ENCODE data around the gene FAM186B. TPM values are rescaled to one million over a fixed set of nuclear protein-coding genes. Genes with fewer than 3 reads are reported as not detected.
A peak's percentile ranks its signal among the peaks of the same experiment; 100 is the strongest.
"Not testable (repeated sequence)": the region's sequence is repeated elsewhere in the genome, so short reads cannot be mapped to it uniquely, and the experiment has no call there.

The FAM186B gene
- 0.13 TPM in 2 replicates for total RNA-seq

- DNase-seq (ENCODE audit: low read depth in 2 of 2) = not testable (repeated sequence)
These were observed at the start of gene FAM186B for GRCh38 chr12:49605539-49605938. TSS of gene FAM186B (minus strand) at chr12:49605639. CDS start at chr12:49605477, 162 bp downstream.

GRCh38 chr12:49654715-49655114 is 49.3 kb upstream of the FAM186B start:
- no peak for DNase-seq (ENCODE audit: low read depth in 2 of 2)

GRCh38 chr12:49652921-49653520 is 47.6 kb upstream of the FAM186B start:
- no peak for DNase-seq (ENCODE audit: low read depth in 2 of 2)

DNA sequence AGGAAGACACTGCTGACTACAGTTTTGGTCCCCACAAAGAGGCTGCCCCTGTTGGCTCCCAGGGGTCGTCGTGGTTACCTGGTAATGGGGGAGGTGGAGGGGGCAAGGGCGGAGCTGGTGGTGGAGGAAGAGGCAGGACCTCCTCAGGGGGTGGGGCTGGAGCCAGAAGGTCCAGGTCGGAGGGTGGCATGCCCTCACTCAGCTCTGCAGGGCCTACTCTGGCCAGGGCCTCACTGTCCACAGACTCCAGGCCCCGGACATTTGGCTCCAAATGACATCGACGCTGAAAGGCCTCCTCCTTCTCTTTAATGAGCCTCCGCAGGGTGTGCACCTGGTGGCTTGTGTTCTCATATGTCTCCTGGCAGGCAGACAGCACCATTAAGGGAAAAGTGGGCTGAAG is 46.4 kb upstream of the FAM186B start:
- DNase-seq (ENCODE audit: low read depth in 2 of 2) = no peak

DNA sequence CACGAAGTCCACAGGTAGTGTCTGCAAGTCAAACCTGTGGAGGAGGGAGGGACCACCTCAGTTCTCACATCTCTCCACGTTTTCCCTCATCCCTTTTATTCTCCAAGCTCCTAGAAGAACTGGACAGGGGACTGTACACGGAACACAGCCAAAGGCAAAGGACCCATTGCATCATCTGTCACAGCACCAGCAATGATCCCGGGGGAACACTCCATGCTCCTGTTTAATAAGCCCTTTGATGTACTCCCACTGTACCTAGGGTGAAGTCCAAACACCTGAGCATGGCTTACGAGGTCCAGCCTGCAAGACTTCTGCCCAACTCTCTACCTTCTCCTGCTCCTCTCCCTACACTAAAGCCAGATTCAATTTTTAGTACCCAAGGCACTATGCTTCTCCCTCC is 44.5 kb upstream of the FAM186B start:
- no peak for DNase-seq (ENCODE audit: low read depth in 2 of 2)

DNA sequence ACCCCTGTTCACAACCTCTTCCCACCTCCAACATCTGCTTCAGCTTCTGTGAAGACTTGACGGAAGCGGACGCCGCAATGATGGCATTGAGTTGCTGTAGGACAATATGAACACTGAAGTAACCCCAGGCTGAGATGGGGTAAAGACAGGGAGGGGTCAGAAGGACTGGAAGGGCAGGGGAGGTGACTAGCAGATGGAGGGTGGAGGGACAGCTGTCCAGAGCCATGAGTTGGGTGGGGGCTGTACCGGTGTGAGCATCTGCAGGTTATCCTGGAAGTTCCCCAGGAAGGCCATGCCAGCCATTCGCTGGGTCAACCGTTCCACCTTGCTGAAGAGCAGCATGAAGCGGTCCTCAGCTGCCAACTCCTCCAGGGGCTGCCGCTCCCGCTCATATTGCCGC is 44.0 kb upstream of the FAM186B start:
- no peak for DNase-seq (ENCODE audit: low read depth in 2 of 2)

GRCh38 chr12:49648712-49649003 is 43.2 kb upstream of the FAM186B start:
- DNase-seq (ENCODE audit: low read depth in 2 of 2) = no peak

DNA sequence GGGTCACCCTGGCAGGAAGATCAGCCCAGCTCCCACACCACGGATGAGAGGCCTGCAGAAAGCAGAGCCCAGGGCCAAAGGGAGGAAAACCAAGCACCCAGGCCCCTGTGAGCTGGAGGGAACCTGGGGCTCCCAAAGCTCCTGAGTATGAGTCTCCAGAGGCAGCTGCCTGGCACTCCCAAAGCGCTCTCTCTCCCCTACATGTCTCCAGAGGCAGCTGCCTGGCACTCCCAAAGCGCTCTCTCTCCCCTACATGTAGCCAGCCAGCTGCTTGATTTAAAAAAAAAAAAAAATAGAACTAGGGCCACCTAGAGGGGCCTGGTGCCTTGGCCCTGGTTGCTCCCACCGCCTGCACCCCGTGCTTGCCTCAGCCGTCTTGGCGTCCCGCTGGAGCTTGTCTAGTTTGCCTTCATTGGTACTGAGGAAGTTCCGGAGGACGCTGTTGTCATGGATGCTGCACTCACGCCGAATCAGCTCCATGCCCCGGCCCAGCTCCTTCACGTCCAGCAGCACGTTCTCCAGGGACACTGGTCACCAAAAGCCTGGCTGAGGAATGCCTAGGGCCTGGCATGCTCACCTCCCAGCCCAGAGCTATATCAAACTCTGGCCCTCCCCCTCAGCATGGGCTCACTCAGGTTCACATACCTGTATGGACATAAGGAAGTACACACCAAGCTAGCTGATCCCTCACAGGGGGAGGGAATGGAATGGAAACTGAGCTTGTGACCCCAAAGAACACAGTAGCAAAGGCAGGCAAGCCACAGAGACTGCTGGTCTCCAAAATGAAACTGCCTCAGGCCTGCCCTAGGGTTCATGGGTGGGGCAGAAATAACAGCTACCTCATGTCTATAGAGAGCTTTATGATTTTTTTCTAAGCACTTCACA is 42.6 kb upstream of the FAM186B start:
- no peak for DNase-seq (ENCODE audit: low read depth in 2 of 2)

DNA sequence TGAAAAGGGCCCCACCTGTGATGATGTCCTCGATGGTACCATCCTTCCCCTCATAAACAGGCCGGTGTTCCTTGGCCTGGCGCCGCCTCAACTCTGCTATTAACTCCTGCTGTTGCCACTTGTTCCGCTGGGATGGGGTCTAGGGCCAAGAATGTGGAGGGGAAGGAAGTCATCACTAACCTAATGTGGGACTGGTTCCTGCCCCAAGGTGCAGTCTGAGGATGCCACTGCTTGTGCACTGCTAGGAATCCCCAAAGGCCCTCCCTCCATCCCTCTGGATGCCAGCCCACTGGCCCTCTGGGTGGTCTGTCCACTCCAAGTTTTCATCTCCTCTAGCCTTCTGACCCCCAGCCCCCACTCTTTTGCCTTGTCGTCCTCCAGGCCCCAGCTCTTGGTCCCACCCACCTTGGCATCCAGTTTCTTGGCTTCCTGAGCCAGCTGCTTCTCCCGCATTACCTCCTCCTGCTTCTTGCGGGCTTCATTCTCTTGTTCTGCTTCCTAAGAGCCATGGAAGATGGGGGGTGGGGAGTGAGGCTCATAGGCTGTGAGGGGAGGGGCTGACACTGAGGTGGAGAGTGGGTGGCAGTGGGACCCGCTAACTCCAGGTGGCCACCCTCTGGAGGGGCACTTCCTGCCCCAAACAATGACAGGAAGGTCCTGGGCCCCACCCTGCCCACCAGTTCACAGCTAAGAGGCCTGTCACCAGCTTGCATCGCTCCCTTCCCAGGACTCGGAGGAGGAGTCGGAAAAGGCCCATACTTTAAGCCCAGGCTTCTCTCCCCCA is 41.6 kb upstream of the FAM186B start:
- DNase-seq (ENCODE audit: low read depth in 2 of 2) = peak in 1 of 2 donors; percentile 54

DNA sequence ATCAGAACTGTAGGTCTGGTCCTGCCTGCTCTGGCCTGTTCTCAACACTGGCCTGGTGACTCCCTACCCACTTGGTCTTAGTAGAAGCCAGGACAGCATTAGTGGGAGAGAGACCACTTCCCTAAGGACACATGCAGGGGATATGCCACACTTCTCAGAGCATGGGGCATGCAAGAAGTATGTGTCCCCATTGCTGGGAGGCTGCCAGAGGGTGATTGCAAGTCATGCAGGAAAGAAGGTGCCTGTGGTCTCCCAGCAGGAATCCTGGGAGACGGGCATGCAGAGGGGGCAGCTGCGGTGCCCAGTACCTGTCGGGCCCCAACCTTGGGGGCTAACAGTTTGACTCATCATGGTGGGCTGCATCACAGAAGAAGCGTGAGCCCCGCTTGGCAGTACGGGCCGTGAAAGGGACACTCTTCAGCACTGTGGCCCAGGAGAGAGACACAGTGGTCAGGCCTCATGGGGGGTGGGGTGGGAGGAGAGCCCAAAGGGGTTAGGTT is 40.9 kb upstream of the FAM186B start:
- no peak for DNase-seq (ENCODE audit: low read depth in 2 of 2)

DNA sequence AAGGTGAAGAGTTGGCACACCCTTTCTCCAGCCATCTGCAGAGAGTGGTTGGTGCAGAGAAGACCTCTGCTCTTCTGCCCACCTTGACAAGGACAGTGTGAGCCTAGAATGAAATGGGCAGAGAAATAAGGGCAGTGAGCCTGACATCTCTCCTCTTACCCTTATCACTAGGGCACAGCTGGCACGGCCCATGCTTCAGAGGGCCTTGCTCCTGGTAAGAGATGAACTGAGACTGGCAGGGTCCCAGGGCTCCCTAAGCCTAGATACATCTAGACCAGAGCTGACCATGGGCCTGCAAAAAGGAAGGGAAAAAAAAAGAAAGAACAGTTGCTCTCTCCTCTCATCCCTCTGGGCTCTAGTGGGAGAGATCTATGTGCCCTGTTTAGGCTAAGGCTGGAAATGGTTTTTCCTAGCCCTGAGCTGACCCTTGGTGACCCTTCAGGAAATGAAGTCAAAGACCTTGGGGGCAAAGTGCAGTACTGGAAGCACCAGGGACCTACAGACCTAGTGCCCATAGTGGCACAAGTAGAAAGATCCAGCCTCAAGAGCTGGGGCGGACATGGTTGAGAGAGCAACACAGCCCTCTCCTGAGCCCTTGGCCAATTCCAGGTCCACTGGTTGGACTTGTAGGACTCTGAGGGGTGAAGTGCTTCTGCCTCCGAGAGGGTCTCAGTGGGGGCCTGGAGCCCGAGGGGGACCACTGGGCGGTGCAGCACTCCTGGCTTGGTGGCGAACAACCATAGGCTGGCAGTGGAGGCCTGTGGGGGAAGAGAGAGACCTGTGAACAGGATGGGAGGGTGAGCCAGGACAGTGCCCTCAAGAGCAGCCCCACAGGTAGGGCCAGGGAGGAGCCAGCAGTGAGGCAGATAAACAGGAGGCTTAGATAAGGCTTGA is 40.0 kb upstream of the FAM186B start:
- DNase-seq (ENCODE audit: low read depth in 2 of 2) = no peak

DNA sequence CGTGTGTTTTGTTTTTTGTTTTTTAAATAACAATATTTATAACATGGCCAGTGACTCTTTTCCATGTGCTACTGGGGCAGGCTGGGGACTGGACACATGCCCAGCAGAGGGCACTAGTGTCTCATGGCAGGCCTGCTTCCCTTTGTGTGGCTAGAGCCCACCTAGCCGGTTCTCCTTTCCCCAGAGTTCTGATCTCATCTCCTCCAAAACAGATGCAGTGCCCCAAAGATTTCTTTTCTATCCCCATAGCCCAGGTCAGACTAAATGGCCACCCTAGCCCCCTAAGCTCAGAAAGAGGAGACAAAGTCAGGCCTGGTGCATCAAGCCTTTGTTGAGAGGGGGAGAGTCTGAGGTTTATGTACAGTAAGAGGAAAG is 39.2 kb upstream of the FAM186B start:
- peak; percentile 68 to 84 for DNase-seq (ENCODE audit: low read depth in 2 of 2)

- DNase-seq (ENCODE audit: low read depth in 2 of 2) = no peak
These were observed 38.7 kb upstream of the FAM186B start for GRCh38 chr12:49643961-49644619.

DNA sequence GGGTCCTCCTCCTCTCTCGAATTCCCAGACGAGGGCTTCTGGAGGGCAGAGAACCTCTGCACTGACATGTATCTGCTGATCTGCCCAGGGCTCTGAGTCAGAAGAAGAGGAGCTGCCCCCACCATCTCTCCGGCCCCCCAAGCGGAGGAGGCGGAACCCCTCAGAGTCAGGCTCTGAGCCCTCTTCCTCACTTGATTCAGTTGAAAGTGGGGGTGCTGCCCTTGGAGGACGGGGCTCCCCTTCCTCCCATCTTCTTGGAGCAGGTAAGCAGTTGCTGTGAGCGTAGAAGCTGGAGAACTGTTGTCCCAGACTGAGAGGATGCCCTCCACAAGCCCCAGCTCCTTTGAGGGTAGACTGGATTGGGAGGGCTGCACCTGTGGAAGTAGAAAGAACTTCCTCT is 37.7 kb upstream of the FAM186B start:
- no peak for DNase-seq (ENCODE audit: low read depth in 2 of 2)

GRCh38 chr12:49642370-49642802 is 36.9 kb upstream of the FAM186B start:
- DNase-seq (ENCODE audit: low read depth in 2 of 2) = no peak

GRCh38 chr12:49641748-49642369 is 36.4 kb upstream of the FAM186B start:
- no peak for DNase-seq (ENCODE audit: low read depth in 2 of 2)

DNA sequence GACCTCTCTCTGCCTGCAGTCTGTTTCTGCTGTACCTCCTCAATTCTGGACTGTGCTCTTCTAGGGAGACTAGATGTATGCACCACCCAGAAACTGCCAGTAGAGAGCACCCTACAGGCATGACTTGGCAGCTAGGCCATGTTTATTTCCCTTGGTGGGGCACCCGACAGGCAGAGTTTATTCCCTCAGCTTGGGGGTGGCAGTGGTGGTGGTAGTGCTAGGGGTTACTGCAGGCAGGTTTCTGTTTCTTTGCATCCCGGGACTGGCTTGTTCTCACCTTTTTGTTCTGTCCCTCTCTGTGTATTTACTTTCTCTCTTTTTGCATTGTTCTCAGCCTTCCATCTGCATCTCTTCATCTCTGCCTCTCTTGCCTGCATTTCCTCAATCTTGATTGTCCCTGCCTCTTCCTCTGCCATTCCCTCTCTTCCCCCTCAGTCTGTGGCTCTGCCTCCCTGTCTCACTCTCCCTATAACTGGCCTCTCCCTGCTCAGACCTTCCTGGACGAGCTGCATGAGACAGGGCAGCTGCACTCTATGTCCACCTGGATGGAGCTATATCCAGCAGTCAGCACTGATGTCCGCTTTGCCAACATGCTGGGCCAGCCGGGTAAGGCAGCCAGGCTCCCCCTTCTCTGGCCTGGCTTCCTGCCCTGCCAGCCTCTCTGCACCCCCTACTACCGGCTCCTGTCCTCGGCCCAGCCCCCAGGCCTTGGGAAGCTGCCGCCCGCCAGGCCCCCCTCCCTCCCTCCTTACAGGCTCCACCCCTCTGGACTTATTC is 31.7 kb upstream of the FAM186B start:
- DNase-seq (ENCODE audit: low read depth in 2 of 2) = peak; percentile 46 to 77

GRCh38 chr12:49636574-49636973 is 31.1 kb upstream of the FAM186B start:
- DNase-seq (ENCODE audit: low read depth in 2 of 2) = no peak

DNA sequence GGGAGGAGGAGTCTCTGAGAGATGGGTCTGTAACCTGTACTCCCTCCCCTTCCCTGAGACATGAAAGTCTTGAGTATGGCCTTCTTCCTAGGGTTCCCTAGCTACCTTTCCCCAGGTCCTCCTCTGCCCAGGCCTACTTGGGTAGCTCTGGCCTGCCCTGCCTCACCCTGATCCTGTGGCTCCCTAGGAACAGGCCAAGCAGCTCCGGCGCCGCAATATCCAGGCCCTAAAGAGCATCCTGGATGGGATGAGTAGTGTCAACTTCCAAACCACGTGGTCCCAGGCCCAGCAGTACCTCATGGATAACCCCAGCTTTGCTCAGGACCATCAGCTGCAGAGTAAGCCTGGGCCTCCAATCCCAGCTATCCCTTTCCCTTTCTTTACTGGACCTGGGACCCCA is 30.2 kb upstream of the FAM186B start:
- DNase-seq (ENCODE audit: low read depth in 2 of 2) = no peak
